GM10266 (cell line): ENCODE measurements around the gene RASSF10.
A peak's percentile ranks its signal among the peaks of the same experiment; 100 is the strongest.

Experiments
- DNase-seq: peaks from one replicate; pipeline ENCODE4 v3.0.0; 2012; ENCODE audit errors: extremely low spot score
- TF ChIP-seq, protein P1 (sequence below): IDR thresholded peaks from 2 replicates; pipeline ENCODE4 v1.5.1; 2012; ENCODE audit warnings: mild to moderate bottlenecking, low read depth; ENCODE audit not compliant: control insufficient read depth, insufficient read depth; ENCODE audit errors: missing control alignments

Gene RASSF10

DNA sequence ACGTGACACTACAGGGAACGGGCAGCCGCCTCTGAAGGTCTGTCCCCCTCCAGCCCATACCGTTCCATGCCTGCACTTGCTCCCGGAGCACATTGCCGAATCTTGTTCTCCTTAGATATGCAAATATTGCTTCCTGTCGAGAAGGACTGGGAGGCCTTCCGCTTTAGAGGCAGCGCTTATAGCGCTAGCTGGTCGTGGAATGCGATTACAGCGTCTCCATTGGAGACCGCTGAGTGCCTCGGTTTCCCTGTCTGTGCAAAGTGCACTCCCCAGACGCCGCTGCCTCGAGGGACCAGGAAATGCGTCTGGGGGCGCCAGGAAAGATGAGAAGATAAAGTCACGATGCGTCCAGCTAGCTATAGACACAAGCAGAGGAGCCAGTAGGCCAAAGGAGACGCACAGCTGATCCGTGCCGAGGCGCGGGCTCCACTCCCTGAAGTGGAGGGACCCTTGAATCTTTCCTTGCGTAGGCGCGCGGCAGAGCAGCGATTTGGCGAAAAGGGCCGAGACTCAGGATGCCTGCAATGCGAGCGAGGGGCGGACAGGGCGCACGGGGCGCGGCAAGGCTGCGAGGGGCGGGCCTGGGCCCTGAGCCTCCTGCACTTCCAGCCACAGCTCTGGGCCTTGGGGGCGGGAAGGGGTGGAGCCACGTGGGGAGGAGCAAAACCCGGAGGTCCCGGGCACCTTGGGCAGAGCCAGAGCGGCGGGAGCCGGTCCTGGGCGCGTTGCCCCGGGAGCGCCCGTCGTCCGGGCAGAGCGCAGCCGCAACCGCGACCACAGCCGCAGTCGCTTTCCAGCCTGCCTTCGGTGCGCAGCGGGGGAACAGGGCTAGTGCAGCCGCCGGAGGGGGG lies at the start of gene RASSF10:
TSS of gene RASSF10 (plus strand) at position 692 of the 851 bp plus-strand sequence. CDS start 261 bp downstream, outside the sequence.
- TF ChIP-seq, protein P1, sequence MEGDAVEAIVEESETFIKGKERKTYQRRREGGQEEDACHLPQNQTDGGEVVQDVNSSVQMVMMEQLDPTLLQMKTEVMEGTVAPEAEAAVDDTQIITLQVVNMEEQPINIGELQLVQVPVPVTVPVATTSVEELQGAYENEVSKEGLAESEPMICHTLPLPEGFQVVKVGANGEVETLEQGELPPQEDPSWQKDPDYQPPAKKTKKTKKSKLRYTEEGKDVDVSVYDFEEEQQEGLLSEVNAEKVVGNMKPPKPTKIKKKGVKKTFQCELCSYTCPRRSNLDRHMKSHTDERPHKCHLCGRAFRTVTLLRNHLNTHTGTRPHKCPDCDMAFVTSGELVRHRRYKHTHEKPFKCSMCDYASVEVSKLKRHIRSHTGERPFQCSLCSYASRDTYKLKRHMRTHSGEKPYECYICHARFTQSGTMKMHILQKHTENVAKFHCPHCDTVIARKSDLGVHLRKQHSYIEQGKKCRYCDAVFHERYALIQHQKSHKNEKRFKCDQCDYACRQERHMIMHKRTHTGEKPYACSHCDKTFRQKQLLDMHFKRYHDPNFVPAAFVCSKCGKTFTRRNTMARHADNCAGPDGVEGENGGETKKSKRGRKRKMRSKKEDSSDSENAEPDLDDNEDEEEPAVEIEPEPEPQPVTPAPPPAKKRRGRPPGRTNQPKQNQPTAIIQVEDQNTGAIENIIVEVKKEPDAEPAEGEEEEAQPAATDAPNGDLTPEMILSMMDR, result no peak
- no peak for DNase-seq

DNA sequence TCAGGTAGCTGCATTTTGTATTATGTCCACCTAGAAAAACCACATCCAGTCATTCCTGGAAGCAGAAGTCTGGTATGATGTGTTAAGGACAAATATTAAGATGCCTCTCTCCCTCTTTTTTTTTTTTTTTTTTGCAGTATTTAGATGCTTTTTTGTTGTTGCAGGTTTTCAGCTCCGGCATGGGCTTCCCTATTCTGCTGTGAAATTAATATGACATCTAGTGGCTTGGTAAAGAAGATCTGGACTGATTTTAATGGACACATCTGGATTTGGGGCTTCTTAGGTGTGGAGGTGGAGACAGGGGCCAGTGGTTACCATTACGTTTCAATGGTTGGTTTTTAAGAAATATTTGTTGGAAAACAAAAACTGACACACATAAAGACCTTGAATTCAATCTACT lies 47.5 kb upstream of the RASSF10 start:
- TF ChIP-seq, protein P1, result no peak

DNA sequence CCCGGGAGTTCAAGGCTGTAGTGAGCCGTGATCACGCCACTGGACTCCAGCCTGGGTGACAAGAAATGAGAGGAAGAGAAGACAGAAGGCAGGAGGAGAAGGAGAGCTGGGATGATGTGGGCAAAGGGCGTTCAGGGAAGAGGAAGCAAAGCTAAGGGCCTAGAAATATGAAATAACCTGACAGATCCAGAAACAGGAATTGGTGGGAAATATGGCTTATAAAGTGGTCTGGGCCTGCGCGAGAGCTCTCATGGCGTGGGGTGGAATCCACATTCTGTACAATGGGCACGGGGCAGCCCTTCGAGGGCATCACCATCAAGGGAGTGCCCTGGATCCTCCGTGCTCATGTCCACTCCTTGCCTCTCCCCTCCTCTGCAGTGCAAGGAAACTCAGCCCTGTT lies 46.8 kb upstream of the RASSF10 start:
- no peak for DNase-seq
- TF ChIP-seq, protein P1, result no peak

More for the DNA sequence above, 47.5 kb upstream of the RASSF10 start:
- no peak for DNase-seq

DNA sequence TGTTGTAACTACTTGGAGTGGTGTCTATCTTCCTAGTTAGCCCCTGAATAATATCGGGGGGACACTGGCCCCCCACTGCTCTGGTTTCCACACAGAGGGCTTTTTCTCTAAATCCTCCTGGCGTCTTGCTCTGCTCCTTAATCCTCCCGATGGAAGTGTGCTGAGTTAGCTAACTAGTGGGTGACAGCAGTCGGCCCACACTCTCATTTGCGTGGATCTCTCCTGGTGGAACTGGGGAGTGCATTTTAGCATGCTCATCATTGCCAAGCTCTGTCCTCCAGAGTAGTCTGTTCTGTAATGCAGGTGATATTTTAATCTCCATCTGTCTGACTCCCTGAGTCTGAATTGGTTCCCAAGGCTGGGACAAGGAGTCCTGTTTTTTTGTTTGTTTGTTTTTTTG lies 46.1 kb upstream of the RASSF10 start:
- TF ChIP-seq, protein P1, result no peak
- no peak for DNase-seq

DNA sequence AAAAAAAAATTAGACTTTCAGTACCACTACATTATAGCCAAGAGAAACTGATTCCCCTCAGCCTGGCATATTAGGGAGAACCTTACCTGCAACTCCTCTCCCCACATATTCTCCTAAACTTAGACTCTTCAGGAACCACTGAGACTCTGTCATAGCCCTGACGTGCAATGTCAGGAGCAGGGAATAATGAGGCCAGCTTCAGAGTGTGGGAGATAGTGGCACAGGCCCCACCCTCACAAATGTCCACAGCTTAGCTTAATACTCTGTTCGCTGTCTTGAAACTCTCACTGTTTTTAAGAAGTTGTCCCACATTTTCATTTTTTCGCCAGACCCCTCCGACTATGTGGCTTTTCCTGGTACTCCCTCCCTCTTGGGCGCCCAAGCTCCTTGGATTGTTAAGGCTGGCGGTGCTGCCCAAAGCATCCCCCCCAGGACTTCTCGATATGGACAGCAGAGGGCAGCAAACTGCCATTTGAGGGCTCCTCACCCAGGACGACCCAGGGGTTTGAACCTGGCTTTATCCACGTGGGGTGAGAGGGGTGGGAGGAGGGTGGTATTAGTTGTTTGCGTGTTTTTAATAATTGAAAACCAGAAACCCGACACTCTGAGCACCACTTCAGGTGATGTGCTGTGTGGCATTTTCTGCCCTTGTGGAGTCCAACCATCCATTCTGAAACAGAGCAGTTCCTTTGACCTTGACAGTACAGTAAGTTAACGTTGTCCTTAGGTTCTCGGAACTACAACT lies 45.2 kb upstream of the RASSF10 start:
- TF ChIP-seq, protein P1, result peak; percentile 80
- peak; percentile 66 for DNase-seq

DNA sequence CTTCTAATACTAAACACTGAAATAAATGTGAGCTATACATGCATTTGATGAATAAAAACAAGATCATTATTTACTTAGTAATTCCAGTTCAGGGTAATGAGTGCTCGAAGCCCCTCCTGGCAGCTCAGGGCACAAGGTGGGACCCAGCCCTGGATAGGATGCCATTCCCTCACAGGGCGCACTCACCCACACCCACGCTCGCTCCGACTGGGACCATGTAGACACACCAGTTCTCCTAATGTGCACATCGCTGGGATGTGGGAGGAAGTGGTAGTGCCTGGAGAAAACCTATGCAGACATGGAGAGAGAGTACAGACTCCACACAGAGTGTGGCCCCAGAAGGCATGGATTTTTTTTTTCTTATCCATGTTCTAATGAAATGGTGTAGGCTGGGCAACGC lies 44.5 kb upstream of the RASSF10 start:
- TF ChIP-seq, protein P1, result no peak
- DNase-seq, result no peak
